Smooth muscle cell (in vitro differentiated cells): ENCODE results near the gene BCL2L15. TPM values are rescaled to one million over a fixed set of nuclear protein-coding genes. Genes with fewer than 3 reads are reported as not detected.

ENCODE experiments used
- DNase-seq: peaks from one replicate; lab custom pipeline; 2025; ENCODE audit not compliant: unreplicated experiment; lab: John Stamatoyannopoulos, UW
- H2AFZ ChIP-seq: fragments of 200-600 bp; sonication (generic); 2 replicates; pipeline ENCODE4 v1.6.0; 2016; ENCODE audit warnings: antibody characterized with exemption, low read depth, mild to moderate bottlenecking
- H3F3A ChIP-seq: fragments of 200-600 bp; sonication (generic); 2 replicates; pipeline ENCODE4 v1.6.0; 2017; ENCODE audit warnings: antibody characterized with exemption, low read depth
- H3K27ac ChIP-seq: fragments of 200-600 bp; sonication (generic); 2 replicates; pipeline ENCODE4 v1.5.1; 2016; ENCODE audit warnings: low read depth, mild to moderate bottlenecking
- H3K27me3 ChIP-seq: fragments of 200-600 bp; sonication (generic); 2 replicates; pipeline ENCODE4 v1.6.1; 2016; ENCODE audit warnings: low read depth, mild to moderate bottlenecking
- H3K36me3 ChIP-seq: fragments of 200-600 bp; sonication (generic); 2 replicates; pipeline ENCODE4 v1.5.1; 2016; ENCODE audit warnings: low read depth
- H3K4me1 ChIP-seq: fragments of 200-600 bp; sonication (generic); 2 replicates; pipeline ENCODE4 v1.5.1; 2016; ENCODE audit warnings: low read depth
- H3K4me2 ChIP-seq: fragments of 200-600 bp; sonication (generic); 2 replicates; pipeline ENCODE4 v1.6.0; 2016; ENCODE audit warnings: mild to moderate bottlenecking
- H3K4me3 ChIP-seq: fragments of 200-600 bp; sonication (generic); 2 replicates; pipeline ENCODE4 v1.5.1; 2016; ENCODE audit warnings: mild to moderate bottlenecking
- H3K79me2 ChIP-seq: fragments of 200-600 bp; sonication (generic); 2 replicates; pipeline ENCODE4 v1.6.0; 2016; ENCODE audit warnings: low read depth, mild to moderate bottlenecking
- H3K9ac ChIP-seq: fragments of 200-600 bp; sonication (generic); 2 replicates; pipeline ENCODE4 v1.6.0; 2016; ENCODE audit warnings: low read depth
- H3K9me3 ChIP-seq: fragments of 200-600 bp; sonication (generic); replicated peaks from 2 replicates; pipeline ENCODE4 v1.5.1; 2016; ENCODE audit warnings: low read depth
- H4K20me1 ChIP-seq: fragments of 200-600 bp; sonication (generic); 2 replicates; pipeline ENCODE4 v1.6.0; 2016; ENCODE audit warnings: low read depth
- CTCF ChIP-seq: fragments of 200-600 bp; sonication (generic); IDR thresholded peaks from 2 replicates; pipeline ENCODE4 v1.5.1; 2017; ENCODE audit warnings: borderline replicate concordance, mild to moderate bottlenecking, antibody characterized with exemption; ENCODE audit not compliant: insufficient read depth, poor library complexity, severe bottlenecking
- WGBS: methylation state at CpG from one replicate; pipeline ENCODE4 v1.1.7; 2016; ENCODE audit warnings: low lambda C conversion rate; 5-methylcytosine and 5-hydroxymethylcytosine counted together
- polyA plus RNA-seq: library from polyadenylated mRNA; unstranded; fragments of >200 nt; fragmentation: Nextera tagmentation; extraction: Ambion mirVana; gene quantifications from 2 replicates; pipeline ENCODE4 v1.2.1, GENCODE V29; 2016
- total RNA-seq: library from RNA; depleted of rRNA; stranded (reverse); fragments of >200 nt; gene quantifications from 2 replicates; pipeline ENCODE4 v1.2.3, GENCODE V29; 2014

The BCL2L15 gene
- total and polyA plus RNA-seq, 2 experiments from 2014 or later: 0.13 TPM; not detected in 1

- TF ChIP-seq CTCF: no peak
- H3K9me3 ChIP-seq: no peaks in the 10 kb centered on the region
- no peak overlapping the region for H2AFZ ChIP-seq
- no peaks in the 10 kb centered on the region for H3K36me3 ChIP-seq
- H4K20me1 ChIP-seq: no peaks in the 10 kb centered on the region
- no peaks in the 10 kb centered on the region for H3K4me1 ChIP-seq
- no peaks in the 10 kb centered on the region for H3K27me3 ChIP-seq
- H3K4me3 ChIP-seq: no peak overlapping the region
- H3F3A ChIP-seq: no peaks in the 10 kb centered on the region
- 94% methylated on average over 2 of the region's 2 CpGs for WGBS
- no peaks in the 10 kb centered on the region for H3K79me2 ChIP-seq
- H3K9ac ChIP-seq: no peak overlapping the region
- H3K27ac ChIP-seq: no peak overlapping the region
- H3K4me2 ChIP-seq: no peak overlapping the region
- DNase-seq: no peak
Observed at GRCh38 chr1:113881661-113882060, 5.7 kb downstream of the BCL2L15 start.

- H4K20me1 ChIP-seq: no peaks in the 10 kb centered on the region
- WGBS: 95% methylated on average over 4 of the region's 4 CpGs
- H3K27ac ChIP-seq: no peak overlapping the region
- no peaks in the 10 kb centered on the region for H3K27me3 ChIP-seq
- no peak overlapping the region for H2AFZ ChIP-seq
- no peak overlapping the region for H3K4me2 ChIP-seq
- DNase-seq: no peak
- no peaks in the 10 kb centered on the region for H3K79me2 ChIP-seq
- H3K4me1 ChIP-seq: no peaks in the 10 kb centered on the region
- H3K9me3 ChIP-seq: no peaks in the 10 kb centered on the region
- no peak overlapping the region for H3K4me3 ChIP-seq
- H3F3A ChIP-seq: no peaks in the 10 kb centered on the region
- H3K36me3 ChIP-seq: no peaks in the 10 kb centered on the region
- no peak overlapping the region for H3K9ac ChIP-seq
- TF ChIP-seq CTCF: no peak
Observed at GRCh38 chr1:113879739-113880038, 7.7 kb downstream of the BCL2L15 start.

- Histone ChIP-seq H3K4me1 (no peaks in the 10 kb centered on the region), H3K9ac (no peak overlapping the region), H3K36me3 (no peaks in the 10 kb centered on the region), H3K27me3 (no peaks in the 10 kb centered on the region), H3K9me3 (no peaks in the 10 kb centered on the region), H3K27ac (no peak overlapping the region), H3K79me2 (no peaks in the 10 kb centered on the region), H2AFZ (no peak overlapping the region), H3F3A (no peaks in the 10 kb centered on the region), H3K4me2 (no peak overlapping the region), H4K20me1 (no peaks in the 10 kb centered on the region), H3K4me3 (no peak overlapping the region)
- WGBS: 89% methylated on average over 5 of the region's 5 CpGs
- no peak for TF ChIP-seq CTCF
- no peak for DNase-seq
Observed at GRCh38 chr1:113876176-113876575, 11.2 kb downstream of the BCL2L15 start.

- WGBS: 93% methylated on average over 2 of the region's 2 CpGs
Observed at GRCh38 chr1:113875714-113876113, 11.7 kb downstream of the BCL2L15 start.

More at GRCh38 chr1:113875714-113876113, 11.7 kb downstream of the BCL2L15 start:
- Histone ChIP-seq H4K20me1 (no peaks in the 10 kb centered on the region), H3K36me3 (no peaks in the 10 kb centered on the region), H3K9ac (no peak overlapping the region), H3K4me3 (no peak overlapping the region), H3K27ac (no peak overlapping the region), H2AFZ (no peak overlapping the region), H3K4me1 (no peaks in the 10 kb centered on the region), H3K27me3 (no peaks in the 10 kb centered on the region), H3F3A (no peaks in the 10 kb centered on the region), H3K79me2 (no peaks in the 10 kb centered on the region), H3K9me3 (no peaks in the 10 kb centered on the region), H3K4me2 (no peak overlapping the region)
- DNase-seq: no peak
- TF ChIP-seq CTCF: no peak
